ENCODE results near the gene CHSY3.

Gene CHSY3

DNA sequence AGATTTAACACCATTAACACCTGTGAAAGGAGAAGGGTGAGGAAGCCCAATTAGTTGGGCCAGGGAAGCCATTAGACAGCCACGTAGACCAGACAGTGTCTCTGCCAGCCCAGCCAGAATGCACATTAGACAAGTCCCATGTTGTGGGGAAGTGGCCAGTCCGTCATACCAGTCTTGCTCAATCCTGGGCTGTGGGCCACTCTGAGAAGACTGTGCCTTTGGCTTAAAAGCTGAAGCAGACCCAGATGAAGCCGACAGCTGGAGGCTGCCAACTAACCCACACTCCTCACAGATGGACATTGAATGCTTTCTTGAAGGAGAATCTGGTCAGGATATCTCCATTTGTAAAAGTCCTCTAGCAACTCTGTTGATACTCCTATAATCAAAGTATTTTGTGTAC lies 128.5 kb downstream of the CHSY3 start:
- Histone ChIP-seq H3K27ac (ENCODE audit: low read length) (no peak overlapping the region), H3K4me1 (ENCODE audit: control insufficient read depth, low read depth, low read length) (peaks cover 2% of the 10 kb centered on the region), H3K9me3 (ENCODE audit: control insufficient read depth, low read depth, low read length) (no peaks in the 10 kb centered on the region), H3K36me3 (ENCODE audit: control insufficient read depth, low read depth, low read length) (no peaks in the 10 kb centered on the region), H3K9ac (ENCODE audit: low read length) (no peak overlapping the region), H3K27me3 (ENCODE audit: control insufficient read depth, insufficient read depth, low read length) (no peaks in the 10 kb centered on the region), H3K4me3 (ENCODE audit: low read length) (no peak overlapping the region)

DNA sequence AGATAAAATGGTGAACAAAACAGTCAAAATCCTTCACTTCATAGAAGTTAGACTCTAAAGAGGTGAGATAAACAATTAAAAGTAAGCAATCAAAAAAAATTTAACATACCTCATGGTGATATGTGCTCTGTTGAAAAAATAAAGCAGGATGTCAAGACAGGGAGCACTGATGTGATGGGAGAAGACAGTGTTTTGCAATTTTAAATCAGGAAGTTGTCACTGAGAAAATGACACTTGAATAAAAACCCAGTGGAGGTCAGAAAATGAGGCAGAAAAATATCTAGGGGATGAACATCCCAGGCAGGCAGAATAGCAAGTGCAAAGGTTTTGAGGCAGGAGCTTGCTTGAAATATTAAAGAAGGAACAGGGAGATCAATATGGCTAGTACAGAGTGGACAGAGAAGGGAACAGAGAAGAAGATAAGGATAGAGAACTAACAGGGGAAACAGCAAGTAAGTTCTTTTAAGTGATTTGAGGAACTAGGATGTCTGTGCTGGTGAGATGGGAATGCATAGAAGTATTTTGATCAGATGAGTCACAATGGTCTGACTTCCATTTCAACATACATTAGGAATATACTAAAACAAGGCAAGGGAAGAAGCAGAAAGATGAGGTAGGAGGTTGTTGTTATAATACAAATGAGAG lies 130.4 kb downstream of the CHSY3 start:
- Histone ChIP-seq H3K4me1 (ENCODE audit: control insufficient read depth, low read depth, low read length) (peaks cover 9% of the 10 kb centered on the region), H3K36me3 (ENCODE audit: control insufficient read depth, low read depth, low read length) (no peaks in the 10 kb centered on the region), H3K9me3 (ENCODE audit: control insufficient read depth, low read depth, low read length) (no peaks in the 10 kb centered on the region), H3K27me3 (ENCODE audit: control insufficient read depth, insufficient read depth, low read length) (no peaks in the 10 kb centered on the region), H3K4me3 (ENCODE audit: low read length) (no peak overlapping the region), H3K9ac (ENCODE audit: low read length) (no peak overlapping the region), H3K27ac (ENCODE audit: low read length) (no peak overlapping the region)

DNA sequence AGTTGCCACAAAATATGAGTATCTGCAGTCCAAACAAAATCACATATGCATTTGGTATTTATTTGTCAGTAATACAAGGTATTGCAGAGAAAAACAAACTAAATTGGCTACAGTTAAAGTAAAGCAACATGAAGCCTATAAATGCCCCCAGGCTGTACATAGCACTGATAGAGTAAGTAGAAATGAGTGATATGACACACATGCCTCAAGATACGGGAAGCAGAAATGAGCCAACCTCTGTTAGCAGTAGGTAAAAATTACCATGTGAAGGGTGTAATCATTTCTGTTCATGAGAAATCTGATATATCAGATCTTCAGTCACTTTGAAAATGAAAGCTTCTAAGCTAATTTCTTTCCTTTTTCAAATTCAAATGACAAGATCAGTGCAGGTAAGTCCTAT lies 131.1 kb downstream of the CHSY3 start:
- no peaks in the 10 kb centered on the region for H3K9me3 ChIP-seq (ENCODE audit: control insufficient read depth, low read depth, low read length)
- peaks cover 9% of the 10 kb centered on the region for H3K4me1 ChIP-seq (ENCODE audit: control insufficient read depth, low read depth, low read length)
- H3K36me3 ChIP-seq (ENCODE audit: control insufficient read depth, low read depth, low read length): no peaks in the 10 kb centered on the region
- no peak overlapping the region for H3K27ac ChIP-seq (ENCODE audit: low read length)
- H3K4me3 ChIP-seq (ENCODE audit: low read length): no peak overlapping the region
- no peak overlapping the region for H3K9ac ChIP-seq (ENCODE audit: low read length)
- no peaks in the 10 kb centered on the region for H3K27me3 ChIP-seq (ENCODE audit: control insufficient read depth, insufficient read depth, low read length)

DNA sequence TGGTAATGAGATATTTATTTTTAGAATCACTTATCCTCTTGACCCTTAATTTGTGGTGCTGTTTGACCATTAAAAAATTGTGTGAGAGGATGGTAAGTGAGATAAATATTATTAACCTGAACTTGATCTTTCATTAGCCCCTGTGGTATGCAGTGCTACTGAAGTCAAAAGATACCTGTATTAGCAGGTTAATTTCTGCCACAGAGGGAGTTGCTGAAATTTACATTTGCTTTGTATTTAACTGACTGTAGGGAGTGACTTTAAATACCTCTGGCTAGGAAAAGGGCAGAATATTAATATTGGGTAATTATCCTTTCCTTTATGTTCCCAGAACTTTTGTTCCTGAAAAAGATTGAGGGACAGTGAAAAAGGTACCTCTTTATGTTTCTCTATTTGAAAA lies 133.6 kb downstream of the CHSY3 start:
- Histone ChIP-seq H3K27me3 (ENCODE audit: control insufficient read depth, insufficient read depth, low read length) (no peaks in the 10 kb centered on the region), H3K9me3 (ENCODE audit: control insufficient read depth, low read depth, low read length) (no peaks in the 10 kb centered on the region), H3K9ac (ENCODE audit: low read length) (no peak overlapping the region), H3K27ac (ENCODE audit: low read length) (no peak overlapping the region), H3K36me3 (ENCODE audit: control insufficient read depth, low read depth, low read length) (no peaks in the 10 kb centered on the region), H3K4me1 (ENCODE audit: control insufficient read depth, low read depth, low read length) (peaks cover 9% of the 10 kb centered on the region), H3K4me3 (ENCODE audit: low read length) (no peak overlapping the region)

DNA sequence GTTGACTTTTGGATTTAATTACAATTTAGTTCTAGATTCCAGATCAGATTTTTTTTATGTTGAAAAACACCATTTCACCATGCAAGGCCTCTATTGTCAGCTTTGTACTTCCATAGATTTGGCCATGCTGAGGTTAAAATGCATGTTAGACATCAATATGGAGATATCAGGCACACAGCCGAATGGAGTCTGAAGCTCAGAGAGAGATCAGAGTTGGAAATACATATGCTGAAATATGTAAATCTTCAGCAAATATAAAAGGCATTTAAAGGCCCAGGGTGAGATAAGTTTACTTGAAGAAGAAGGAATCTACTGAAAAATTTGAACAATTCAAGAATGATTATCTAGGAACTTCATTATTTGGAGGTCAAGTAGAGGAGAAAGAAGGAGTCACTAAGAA lies 139.6 kb downstream of the CHSY3 start:
- H3K27ac ChIP-seq (ENCODE audit: low read length): no peak overlapping the region
- no peaks in the 10 kb centered on the region for H3K27me3 ChIP-seq (ENCODE audit: control insufficient read depth, insufficient read depth, low read length)
- H3K9ac ChIP-seq (ENCODE audit: low read length): no peak overlapping the region
- no peaks in the 10 kb centered on the region for H3K4me1 ChIP-seq (ENCODE audit: control insufficient read depth, low read depth, low read length)
- no peak overlapping the region for H3K4me3 ChIP-seq (ENCODE audit: low read length)
- no peaks in the 10 kb centered on the region for H3K36me3 ChIP-seq (ENCODE audit: control insufficient read depth, low read depth, low read length)
- H3K9me3 ChIP-seq (ENCODE audit: control insufficient read depth, low read depth, low read length): no peaks in the 10 kb centered on the region

DNA sequence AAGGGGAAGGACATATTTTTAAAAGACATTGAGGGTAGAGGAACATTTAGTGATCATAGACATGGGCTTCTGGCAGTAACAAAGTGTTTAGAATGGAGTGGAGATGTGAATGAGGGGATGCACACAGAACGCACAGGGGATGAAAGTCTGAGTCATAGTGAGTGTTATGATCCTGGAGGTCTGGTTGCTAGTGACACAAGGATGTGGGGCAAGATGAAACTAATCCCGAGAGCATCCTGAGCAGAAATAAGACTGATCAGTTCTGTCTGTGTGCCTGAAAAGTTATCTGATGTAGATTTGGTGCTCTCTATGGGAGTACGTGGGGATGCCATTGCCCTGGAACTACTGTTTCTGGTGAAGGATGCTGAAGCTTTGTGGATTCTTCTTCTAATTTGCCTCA lies 141.1 kb downstream of the CHSY3 start:
- Histone ChIP-seq H3K9me3 (ENCODE audit: control insufficient read depth, low read depth, low read length) (no peaks in the 10 kb centered on the region), H3K27ac (ENCODE audit: low read length) (no peak overlapping the region), H3K27me3 (ENCODE audit: control insufficient read depth, insufficient read depth, low read length) (no peaks in the 10 kb centered on the region), H3K9ac (ENCODE audit: low read length) (no peak overlapping the region), H3K4me1 (ENCODE audit: control insufficient read depth, low read depth, low read length) (no peaks in the 10 kb centered on the region), H3K4me3 (ENCODE audit: low read length) (no peak overlapping the region), H3K36me3 (ENCODE audit: control insufficient read depth, low read depth, low read length) (no peaks in the 10 kb centered on the region)

DNA sequence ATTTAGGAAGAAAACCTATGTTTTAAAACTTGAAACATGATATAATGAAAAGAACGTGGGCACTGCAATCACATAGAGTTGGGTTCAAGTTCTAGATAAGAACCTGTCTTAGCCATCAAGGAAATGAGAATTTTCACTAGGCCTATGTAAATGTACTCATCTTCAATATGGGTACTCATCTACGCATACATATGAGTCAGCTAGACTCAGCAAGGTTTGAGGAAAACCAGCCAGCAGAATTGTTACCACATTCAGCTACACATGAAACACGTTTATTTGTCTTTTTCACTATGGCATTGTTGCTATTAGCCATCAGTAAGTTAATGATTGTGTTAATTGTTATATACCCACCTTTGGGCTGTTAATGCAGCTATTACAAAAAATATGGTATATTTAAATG lies 146.3 kb downstream of the CHSY3 start:
- Histone ChIP-seq H3K4me3 (ENCODE audit: low read length) (no peak overlapping the region), H3K36me3 (ENCODE audit: control insufficient read depth, low read depth, low read length) (no peaks in the 10 kb centered on the region), H3K27ac (ENCODE audit: low read length) (no peak overlapping the region), H3K4me1 (ENCODE audit: control insufficient read depth, low read depth, low read length) (no peaks in the 10 kb centered on the region), H3K9ac (ENCODE audit: low read length) (no peak overlapping the region), H3K9me3 (ENCODE audit: control insufficient read depth, low read depth, low read length) (no peaks in the 10 kb centered on the region), H3K27me3 (ENCODE audit: control insufficient read depth, insufficient read depth, low read length) (no peaks in the 10 kb centered on the region)

DNA sequence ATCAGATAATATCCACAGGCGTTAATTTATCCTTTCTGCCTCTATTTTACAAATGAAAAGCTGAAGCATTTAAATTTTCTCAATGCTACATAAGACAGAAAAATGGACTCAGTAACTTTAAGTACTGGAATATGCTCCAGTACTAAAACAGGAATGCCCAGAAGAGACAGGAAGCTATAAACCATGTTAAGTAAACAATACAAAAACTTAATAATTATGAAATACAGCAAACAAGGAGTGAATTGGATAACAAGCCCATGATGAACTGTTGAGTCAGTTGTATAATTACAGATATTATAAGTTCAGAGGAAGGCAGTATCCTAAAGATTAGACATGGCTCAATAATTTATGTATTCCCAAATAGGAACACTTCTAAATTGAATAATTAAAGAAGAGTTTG lies 148.5 kb downstream of the CHSY3 start:
- Histone ChIP-seq H3K27me3 (ENCODE audit: control insufficient read depth, insufficient read depth, low read length) (no peaks in the 10 kb centered on the region), H3K9ac (ENCODE audit: low read length) (no peak overlapping the region)

DNA sequence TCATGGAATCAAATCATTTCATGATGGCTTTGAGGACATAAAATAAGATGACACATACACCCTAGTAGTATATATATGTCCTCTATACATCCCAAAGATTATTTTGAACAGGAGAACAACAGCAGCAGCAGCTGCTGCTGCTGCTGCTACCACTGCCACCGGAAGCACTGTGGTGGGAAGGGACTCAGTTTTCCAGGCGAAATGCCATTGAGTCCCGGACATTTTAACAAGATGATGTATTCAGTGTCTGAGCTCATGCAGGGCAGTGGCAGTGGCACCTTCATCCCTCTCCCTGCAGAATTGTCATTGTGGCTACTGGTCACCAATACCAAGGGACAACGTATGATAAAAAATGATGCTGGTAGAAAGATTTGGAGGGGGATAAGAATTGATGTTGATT lies 151.3 kb downstream of the CHSY3 start:
- Histone ChIP-seq H3K4me3 (ENCODE audit: low read length) (no peak overlapping the region), H3K9me3 (ENCODE audit: control insufficient read depth, low read depth, low read length) (no peaks in the 10 kb centered on the region), H3K9ac (ENCODE audit: low read length) (no peak overlapping the region), H3K27ac (ENCODE audit: low read length) (no peak overlapping the region), H3K27me3 (ENCODE audit: control insufficient read depth, insufficient read depth, low read length) (no peaks in the 10 kb centered on the region), H3K4me1 (ENCODE audit: control insufficient read depth, low read depth, low read length) (no peaks in the 10 kb centered on the region), H3K36me3 (ENCODE audit: control insufficient read depth, low read depth, low read length) (no peaks in the 10 kb centered on the region)

More for the DNA sequence above, 148.5 kb downstream of the CHSY3 start:
- Histone ChIP-seq H3K4me1 (ENCODE audit: control insufficient read depth, low read depth, low read length) (no peaks in the 10 kb centered on the region), H3K4me3 (ENCODE audit: low read length) (no peak overlapping the region), H3K27ac (ENCODE audit: low read length) (no peak overlapping the region), H3K36me3 (ENCODE audit: control insufficient read depth, low read depth, low read length) (no peaks in the 10 kb centered on the region), H3K9me3 (ENCODE audit: control insufficient read depth, low read depth, low read length) (no peaks in the 10 kb centered on the region)

DNA sequence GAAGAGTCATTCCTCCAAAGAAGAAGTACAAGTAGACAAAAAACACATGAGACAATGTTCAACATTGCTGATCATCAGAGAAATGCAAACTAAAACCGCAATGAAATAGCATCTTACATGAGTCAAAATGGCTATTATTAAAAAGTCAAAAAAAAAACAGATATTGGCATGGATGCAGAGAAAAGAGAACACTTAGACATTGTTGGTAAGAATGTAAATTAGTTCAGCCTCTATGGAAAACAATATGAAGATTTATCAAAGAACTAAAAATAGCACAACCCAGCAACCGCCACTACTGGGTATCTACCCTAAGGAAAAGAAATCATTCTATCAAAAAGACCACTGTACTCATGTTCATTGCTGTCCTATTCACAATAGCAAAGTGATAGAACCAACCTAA lies 157.5 kb downstream of the CHSY3 start:
- Histone ChIP-seq H3K9me3 (ENCODE audit: control insufficient read depth, low read depth, low read length) (no peaks in the 10 kb centered on the region), H3K4me3 (ENCODE audit: low read length) (no peak overlapping the region), H3K9ac (ENCODE audit: low read length) (no peak overlapping the region), H3K27me3 (ENCODE audit: control insufficient read depth, insufficient read depth, low read length) (no peaks in the 10 kb centered on the region), H3K4me1 (ENCODE audit: control insufficient read depth, low read depth, low read length) (no peaks in the 10 kb centered on the region), H3K36me3 (ENCODE audit: control insufficient read depth, low read depth, low read length) (no peaks in the 10 kb centered on the region), H3K27ac (ENCODE audit: low read length) (no peak overlapping the region)

DNA sequence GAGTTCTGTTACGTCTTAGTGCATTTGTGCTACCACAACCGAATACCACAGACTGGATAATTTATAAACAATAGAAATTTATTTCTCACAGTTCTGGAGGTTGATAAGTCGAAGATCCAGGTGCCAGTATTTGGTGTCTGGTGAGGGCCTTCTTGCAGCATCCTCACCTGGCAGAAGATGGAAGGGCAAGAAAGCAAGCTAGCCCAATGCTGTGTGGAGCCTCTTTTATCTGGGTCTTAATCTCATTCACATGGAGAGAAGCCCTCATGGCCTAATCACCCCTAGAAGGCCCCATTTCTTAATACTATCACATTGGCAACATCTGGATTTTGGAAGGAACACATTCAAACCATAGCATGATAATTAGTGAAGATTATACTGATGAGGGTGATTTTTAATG lies 159.3 kb downstream of the CHSY3 start:
- no peak overlapping the region for H3K9ac ChIP-seq (ENCODE audit: low read length)
- H3K27me3 ChIP-seq (ENCODE audit: control insufficient read depth, insufficient read depth, low read length): no peaks in the 10 kb centered on the region
- no peaks in the 10 kb centered on the region for H3K4me1 ChIP-seq (ENCODE audit: control insufficient read depth, low read depth, low read length)
- H3K36me3 ChIP-seq (ENCODE audit: control insufficient read depth, low read depth, low read length): no peaks in the 10 kb centered on the region
- H3K4me3 ChIP-seq (ENCODE audit: low read length): no peak overlapping the region
- no peak overlapping the region for H3K27ac ChIP-seq (ENCODE audit: low read length)
- H3K9me3 ChIP-seq (ENCODE audit: control insufficient read depth, low read depth, low read length): no peaks in the 10 kb centered on the region

DNA sequence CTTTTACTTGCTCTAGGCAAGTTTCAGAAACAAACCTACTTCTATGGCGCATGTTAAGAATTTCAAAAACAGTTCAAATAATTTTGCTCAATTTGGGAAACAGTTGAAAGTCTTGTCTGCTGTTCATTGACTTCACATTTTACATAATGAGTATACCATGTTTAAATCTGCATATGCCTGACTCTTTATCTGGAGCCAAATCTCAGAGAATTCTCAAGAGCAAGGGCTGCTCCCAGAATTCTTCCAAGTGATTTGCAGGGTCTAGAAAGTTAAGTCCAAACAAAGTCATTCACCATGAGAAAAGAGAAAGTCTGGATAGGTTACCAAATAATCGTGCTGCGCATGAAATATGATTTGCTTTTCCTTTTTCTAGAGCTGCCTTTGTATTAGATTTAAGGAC lies 160.2 kb downstream of the CHSY3 start:
- H3K4me1 ChIP-seq (ENCODE audit: control insufficient read depth, low read depth, low read length): no peaks in the 10 kb centered on the region
- H3K4me3 ChIP-seq (ENCODE audit: low read length): no peak overlapping the region
- H3K27me3 ChIP-seq (ENCODE audit: control insufficient read depth, insufficient read depth, low read length): no peaks in the 10 kb centered on the region
- H3K9me3 ChIP-seq (ENCODE audit: control insufficient read depth, low read depth, low read length): no peaks in the 10 kb centered on the region
- H3K9ac ChIP-seq (ENCODE audit: low read length): no peak overlapping the region
- no peaks in the 10 kb centered on the region for H3K36me3 ChIP-seq (ENCODE audit: control insufficient read depth, low read depth, low read length)
- no peak overlapping the region for H3K27ac ChIP-seq (ENCODE audit: low read length)
